CD4-positive, CD25-positive, alpha-beta regulatory T cell (primary cell): ENCODE data around the gene AP3S1. TPM values are rescaled to one million over a fixed set of nuclear protein-coding genes. Genes with fewer than 3 reads are reported as not detected.
"Not testable (repeated sequence)": the region's sequence is repeated elsewhere in the genome, so short reads cannot be mapped to it uniquely, and the experiment has no call there.

ENCODE experiments used
- ATAC-seq, 2 donors: fragments of 150-1000 bp; cut with Tn5 transposase; one replicate each; pipeline ENCODE4 v1.10.0; 2021; ENCODE audit warnings: low read depth in 2 of 2, moderate number of reproducible peaks in 2 of 2, moderate library complexity in 1 of 2
- DNase-seq, 3 donors: peaks; one replicate each; pipeline versions ENCODE4 v3.0.0 to v3.0.0-alpha.2; 2012 to 2022; ENCODE audit warnings: mixed read lengths in 1 of 3
- H3K27ac ChIP-seq: one replicate; pipeline ENCODE4 v1.7.0; 2013; ENCODE audit warnings: mild to moderate bottlenecking, low read length; ENCODE audit not compliant: insufficient read depth, poor library complexity, severe bottlenecking
- H3K27me3 ChIP-seq: one replicate; pipeline ENCODE4 v1.7.0; 2013; ENCODE audit warnings: low read length; ENCODE audit not compliant: control insufficient read depth, insufficient read depth
- H3K36me3 ChIP-seq: one replicate; pipeline ENCODE4 v1.7.0; 2013; ENCODE audit warnings: mild to moderate bottlenecking, low read length, moderate library complexity; ENCODE audit not compliant: control insufficient read depth, insufficient read depth
- H3K4me1 ChIP-seq: 2 replicates; pipeline ENCODE4 v1.7.0; 2013; ENCODE audit warnings: mild to moderate bottlenecking, low read length; ENCODE audit not compliant: insufficient read depth, control insufficient read depth, poor library complexity, severe bottlenecking
- H3K4me3 ChIP-seq: one replicate; pipeline ENCODE4 v1.7.0; 2013; ENCODE audit warnings: low read depth, mild to moderate bottlenecking, low read length, moderate library complexity
- H3K9me3 ChIP-seq, 2 experiments: 1 replicate in 1 of 2; 2 replicates in 1 of 2; pipeline ENCODE4 v1.7.0; 2013; ENCODE audit warnings: low read length in 2 of 2, mild to moderate bottlenecking in 1 of 2, moderate library complexity in 1 of 2; ENCODE audit not compliant: control insufficient read depth in 2 of 2
- H3K27ac Mint-ChIP-seq, 3 donors: one replicate each; pipeline ENCODE4 v1.8.0; 2020 to 2022; ENCODE audit warnings: mild to moderate bottlenecking in 3 of 3, mixed read lengths in 3 of 3, moderate library complexity in 2 of 3
- H3K27me3 Mint-ChIP-seq: one replicate; pipeline ENCODE4 v1.8.0; 2022; ENCODE audit warnings: mild to moderate bottlenecking, mixed read lengths
- H3K36me3 Mint-ChIP-seq: one replicate; pipeline ENCODE4 v1.8.0; 2020; ENCODE audit warnings: mixed read lengths
- H3K4me1 Mint-ChIP-seq, 4 donors: one replicate each; pipeline ENCODE4 v1.8.0; 2020 to 2022; ENCODE audit warnings: mixed read lengths in 4 of 4, mild to moderate bottlenecking in 1 of 4
- H3K4me3 Mint-ChIP-seq, 4 donors: one replicate each; pipeline ENCODE4 v1.8.0; 2020 to 2022; ENCODE audit warnings: mild to moderate bottlenecking in 4 of 4, mixed read lengths in 4 of 4, moderate library complexity in 3 of 4
- H3K9me3 Mint-ChIP-seq, 7 donors: one replicate each; pipeline ENCODE4 v1.8.0; 2020 to 2022; ENCODE audit warnings: mixed read lengths in 7 of 7, mild to moderate bottlenecking in 3 of 7, moderate library complexity in 2 of 7
- polyA plus RNA-seq, 4 donors: library from polyadenylated mRNA; unstranded; fragments of 300-500 nt; fragmentation: Illumina TruSeq; gene quantifications; one replicate each; pipeline ENCODE4 v1.2.3, GENCODE V29; 2021
- total RNA-seq: library from RNA; stranded (reverse); gene quantifications from one replicate; pipeline ENCODE4 v1.2.3, GENCODE V29; 2022

The AP3S1 gene
- total and polyA plus RNA-seq, 5 donors from 2014 or later: 39.5 to 77.5 (median 62.1) TPM

GRCh38 chr5:115815006-115815692 lies 26.6 kb upstream of the AP3S1 start:
- Histone ChIP-seq H3K27ac (no peak overlapping the region), H3K4me1 (peaks cover 14% of the 10 kb centered on the region), H3K4me3 (no peak overlapping the region), H3K27me3 (peaks cover 33% of the 10 kb centered on the region), H3K36me3 (no peaks in the 10 kb centered on the region), H3K9me3 (no peaks in the 10 kb centered on the region)
- DNase-seq: no peak
- Mint-ChIP-seq H3K9me3 (peaks cover 0 to 4% (median 0%) of the 10 kb centered on the region in 7 donors), H3K27ac (no peak overlapping the region), H3K4me1 (peaks cover 0 to 21% (median 8%) of the 10 kb centered on the region in 4 donors), H3K4me3 (peak overlapping the region in 3 of 4 donors; percentile 7 to 53 (median 35)), H3K36me3 (no peaks in the 10 kb centered on the region), H3K27me3 (peaks cover 80% of the 10 kb centered on the region)
- ATAC-seq: no peak

GRCh38 chr5:115815693-115816225 lies 26.0 kb upstream of the AP3S1 start:
- peaks cover 80% of the 10 kb centered on the region for H3K27me3 Mint-ChIP-seq
- no peaks in the 10 kb centered on the region for H3K9me3 ChIP-seq
- H3K4me3 ChIP-seq: no peak overlapping the region
- peak overlapping the region in 2 of 4 donors; percentile 56 to 69 for H3K4me3 Mint-ChIP-seq
- DNase-seq (no peak), ATAC-seq (peak in 1 of 2 donors; percentile 16)
- H3K4me1 Mint-ChIP-seq: peaks cover 0 to 21% (median 8%) of the 10 kb centered on the region in 4 donors
- H3K36me3 ChIP-seq: no peaks in the 10 kb centered on the region
- no peaks in the 10 kb centered on the region for H3K36me3 Mint-ChIP-seq
- H3K27me3 ChIP-seq: peaks cover 34% of the 10 kb centered on the region
- peaks cover 14% of the 10 kb centered on the region for H3K4me1 ChIP-seq
- no peak overlapping the region for H3K27ac ChIP-seq
- H3K9me3 Mint-ChIP-seq: peaks cover 0 to 4% (median 0%) of the 10 kb centered on the region in 7 donors
- H3K27ac Mint-ChIP-seq: no peak overlapping the region

GRCh38 chr5:115816226-115817081 lies 25.3 kb upstream of the AP3S1 start, which contains the start of gene CDO1:
Gene CDO1 (minus strand): TSS chr5:115816659. CDS start chr5:115816397, 262 bp downstream.
- Histone ChIP-seq H3K4me1 (peaks cover 14% of the 10 kb centered on the region), H3K36me3 (no peaks in the 10 kb centered on the region), H3K27me3 (peaks cover 37% of the 10 kb centered on the region), H3K27ac (no peak within 1 kb of the TSS), H3K4me3 (no peak within 1 kb of the TSS), H3K9me3 (no peaks in the 10 kb centered on the region)
- peaks cover 0 to 5% (median 0%) of the 10 kb centered on the region in 7 donors for H3K9me3 Mint-ChIP-seq
- peak in 1 of 3 donors; percentile 28 for DNase-seq
- peaks cover 0 to 21% (median 8%) of the 10 kb centered on the region in 4 donors for H3K4me1 Mint-ChIP-seq
- H3K27me3 Mint-ChIP-seq: peaks cover 79% of the 10 kb centered on the region
- no peaks in the 10 kb centered on the region for H3K36me3 Mint-ChIP-seq
- peak within 1 kb of the TSS in 3 of 4 donors; percentile 23 to 69 (median 56) for H3K4me3 Mint-ChIP-seq
- peak; percentile 12 to 42 for ATAC-seq
- no peak within 1 kb of the TSS for H3K27ac Mint-ChIP-seq

- Mint-ChIP-seq H3K9me3 (peaks cover 0 to 6% (median 0%) of the 10 kb centered on the region in 7 donors), H3K27ac (no peak overlapping the region), H3K4me3 (no peak overlapping the region), H3K27me3 (peaks cover 80% of the 10 kb centered on the region), H3K4me1 (peaks cover 0 to 21% (median 8%) of the 10 kb centered on the region in 4 donors), H3K36me3 (no peaks in the 10 kb centered on the region)
- H3K27ac ChIP-seq: no peak overlapping the region
- peaks cover 38% of the 10 kb centered on the region for H3K27me3 ChIP-seq
- no peaks in the 10 kb centered on the region for H3K36me3 ChIP-seq
- peaks cover 14% of the 10 kb centered on the region for H3K4me1 ChIP-seq
- H3K9me3 ChIP-seq: no peaks in the 10 kb centered on the region
- ATAC-seq: no peak
- DNase-seq: no peak
- no peak overlapping the region for H3K4me3 ChIP-seq
These were observed 24.3 kb upstream of the AP3S1 start for GRCh38 chr5:115817386-115817785.

- no peak overlapping the region for H3K27ac Mint-ChIP-seq
- peaks cover 88% of the 10 kb centered on the region for H3K27me3 Mint-ChIP-seq
- H3K4me1 ChIP-seq: peaks cover 14% of the 10 kb centered on the region
- no peak overlapping the region for H3K4me3 ChIP-seq
- H3K36me3 Mint-ChIP-seq: no peaks in the 10 kb centered on the region
- H3K4me1 Mint-ChIP-seq: peaks cover 0 to 21% (median 8%) of the 10 kb centered on the region in 4 donors
- H3K27me3 ChIP-seq: peaks cover 33% of the 10 kb centered on the region
- no peak overlapping the region for H3K4me3 Mint-ChIP-seq
- DNase-seq (no peak), ATAC-seq (no peak)
- peaks cover 0 to 8% (median 6%) of the 10 kb centered on the region in 7 donors for H3K9me3 Mint-ChIP-seq
- H3K9me3 ChIP-seq: no peaks in the 10 kb centered on the region
- no peaks in the 10 kb centered on the region for H3K36me3 ChIP-seq
- no peak overlapping the region for H3K27ac ChIP-seq
These were observed 22.9 kb upstream of the AP3S1 start for GRCh38 chr5:115818821-115819220.

- no peak overlapping the region for H3K4me3 ChIP-seq
- H3K27me3 Mint-ChIP-seq: peaks cover 75% of the 10 kb centered on the region
- peaks cover 0 to 17% (median 8%) of the 10 kb centered on the region in 7 donors for H3K9me3 Mint-ChIP-seq
- H3K4me1 ChIP-seq: peaks cover 10% of the 10 kb centered on the region
- H3K27me3 ChIP-seq: peaks cover 21% of the 10 kb centered on the region
- no peak overlapping the region for H3K4me3 Mint-ChIP-seq
- no peaks in the 10 kb centered on the region for H3K36me3 ChIP-seq
- DNase-seq (no peak), ATAC-seq (no peak)
- H3K36me3 Mint-ChIP-seq: no peaks in the 10 kb centered on the region
- peaks cover 2 to 7% of the 10 kb centered on the region in 2 experiments for H3K9me3 ChIP-seq
- no peak overlapping the region for H3K27ac ChIP-seq
- no peak overlapping the region for H3K27ac Mint-ChIP-seq
- peaks cover 0 to 9% (median 0%) of the 10 kb centered on the region in 4 donors for H3K4me1 Mint-ChIP-seq
These were observed 20.9 kb upstream of the AP3S1 start for GRCh38 chr5:115820846-115821245.

- peaks cover 20% of the 10 kb centered on the region for H3K36me3 ChIP-seq
These were observed 16.8 kb upstream of the AP3S1 start for GRCh38 chr5:115824983-115825382.

More at GRCh38 chr5:115824983-115825382, 16.8 kb upstream of the AP3S1 start:
- not testable (repeated sequence) for ATAC-seq, H3K9me3 ChIP-seq, H3K27ac ChIP-seq, DNase-seq, H3K27ac Mint-ChIP-seq, H3K27me3 ChIP-seq, H3K4me1 ChIP-seq, H3K4me3 ChIP-seq, H3K4me3 Mint-ChIP-seq, H3K4me1 Mint-ChIP-seq
- Mint-ChIP-seq H3K36me3 (peaks cover 11% of the 10 kb centered on the region), H3K9me3 (peaks cover 0 to 17% (median 9%) of the 10 kb centered on the region in 7 donors), H3K27me3 (peaks cover 43% of the 10 kb centered on the region)
